Esophagus squamous epithelium (tissue), 4 donors: Measurements from ENCODE around the gene FURIN.

Experiments used
- CTCF ChIP-seq, 6 experiments: fragments of 450-650 bp in 4 of 6; fragments of 200-600 bp in 2 of 6; sonication (generic) in 2 of 6; IDR thresholded peaks; one replicate each; pipeline ENCODE4 v1.5.1; 2016 to 2019; ENCODE audit warnings: antibody characterized with exemption in 6 of 6, mild to moderate bottlenecking in 4 of 6, moderate library complexity in 4 of 6
- POLR2A ChIP-seq, 4 donors: fragments of 450-650 bp; IDR thresholded peaks; one replicate each; pipeline ENCODE4 v1.6.1; 2017; ENCODE audit warnings: antibody characterized with exemption in 4 of 4, mild to moderate bottlenecking in 4 of 4, moderate library complexity in 3 of 4

- TF ChIP-seq CTCF (IDR thresholded peaks at IDR 0.05), result peak in 1 of 6 experiments; percentile 23
- TF ChIP-seq POLR2A (IDR thresholded peaks at IDR 0.05), result no peak
Measured at GRCh38 chr15:90903733-90904536, 35.5 kb downstream of the FURIN start.
